ENCODE measurements around the gene SLC16A2. TPM values are rescaled to one million over a fixed set of nuclear protein-coding genes. Genes with fewer than 3 reads are reported as not detected.

SLC16A2 gene
- total RNA-seq, 2 experiments from 2014 or later, result 1.2 to 1.5 TPM

- Mint-ChIP-seq H3K4me3 (peak overlapping the region; percentile 52), H3K27me3 (peaks cover 15% of the 10 kb centered on the region), H3K9me3 (ENCODE audit: low read depth) (no peaks in the 10 kb centered on the region), H3K4me1 (peaks cover 3% of the 10 kb centered on the region), H3K27ac (no peak overlapping the region), H3K36me3 (ENCODE audit: low read depth) (no peaks in the 10 kb centered on the region)
- intact Hi-C loops (cut with DNase I, micrococcal nuclease), result loop anchor here in 1 of 2 experiments (2.0 to 10.0 kb wide), 2 partner anchors 29 to 113 kb away; no protein-coding TSS in a partner anchor
- DNase-seq, result no peak
- ChIA-PET CTCF (no interaction called here), POLR2A (no interaction called here)
- no peak for ATAC-seq
These were observed 553 bp downstream of the SLC16A2 start for GRCh38 chrX:74421740-74422352.

DNA sequence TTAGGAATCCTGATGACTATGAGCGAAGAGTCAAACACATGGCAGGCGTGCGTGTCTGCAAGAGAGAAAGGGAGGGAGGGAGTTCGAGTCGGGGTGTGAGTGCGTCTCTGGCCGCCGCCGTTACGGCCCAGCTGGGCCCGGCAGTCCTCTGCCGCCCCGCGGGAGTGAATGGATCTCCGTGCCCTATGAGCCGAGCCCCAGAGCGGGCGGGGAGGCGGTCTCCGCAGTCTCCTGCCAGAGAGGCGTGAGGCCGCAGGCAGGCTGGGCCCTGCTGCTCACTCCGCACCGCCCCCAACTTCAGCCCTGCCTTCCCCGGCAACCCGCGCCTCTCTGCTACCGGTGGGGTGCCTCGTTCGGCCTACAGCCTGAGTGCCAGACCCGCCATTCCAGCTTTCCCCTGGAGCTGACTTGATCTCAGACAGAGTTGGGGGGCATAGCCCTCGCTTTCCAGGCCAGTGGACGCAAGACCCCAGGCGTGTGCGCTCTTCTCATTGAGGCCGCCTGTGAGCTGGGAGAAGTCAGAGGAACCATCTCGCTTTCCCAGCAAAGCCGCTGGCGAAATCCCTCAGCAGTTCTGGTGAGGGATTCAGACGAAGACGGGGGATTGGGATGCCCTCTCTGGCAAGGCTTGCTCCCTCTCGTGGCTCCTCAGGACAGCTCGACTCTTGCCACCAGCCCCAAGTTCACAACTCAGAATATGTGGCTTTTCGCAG is 1.4 kb downstream of the SLC16A2 start:
- POLR2A ChIA-PET, result no interaction called here
- peaks cover 3% of the 10 kb centered on the region for H3K4me1 Mint-ChIP-seq
- peak overlapping the region; percentile 52 for H3K4me3 Mint-ChIP-seq
- intact Hi-C loops (cut with DNase I, micrococcal nuclease), result loop anchor here in 1 of 2 experiments (10.0 kb wide), 1 partner anchor 112 kb away; no protein-coding TSS in a partner anchor
- CTCF ChIA-PET, result no interaction called here
- H3K27me3 Mint-ChIP-seq, result peaks cover 11% of the 10 kb centered on the region
- DNase-seq (peak; percentile 13), ATAC-seq (no peak)
- no peaks in the 10 kb centered on the region for H3K9me3 Mint-ChIP-seq (ENCODE audit: low read depth)
- no peak overlapping the region for H3K27ac Mint-ChIP-seq
- no peaks in the 10 kb centered on the region for H3K36me3 Mint-ChIP-seq (ENCODE audit: low read depth)

DNA sequence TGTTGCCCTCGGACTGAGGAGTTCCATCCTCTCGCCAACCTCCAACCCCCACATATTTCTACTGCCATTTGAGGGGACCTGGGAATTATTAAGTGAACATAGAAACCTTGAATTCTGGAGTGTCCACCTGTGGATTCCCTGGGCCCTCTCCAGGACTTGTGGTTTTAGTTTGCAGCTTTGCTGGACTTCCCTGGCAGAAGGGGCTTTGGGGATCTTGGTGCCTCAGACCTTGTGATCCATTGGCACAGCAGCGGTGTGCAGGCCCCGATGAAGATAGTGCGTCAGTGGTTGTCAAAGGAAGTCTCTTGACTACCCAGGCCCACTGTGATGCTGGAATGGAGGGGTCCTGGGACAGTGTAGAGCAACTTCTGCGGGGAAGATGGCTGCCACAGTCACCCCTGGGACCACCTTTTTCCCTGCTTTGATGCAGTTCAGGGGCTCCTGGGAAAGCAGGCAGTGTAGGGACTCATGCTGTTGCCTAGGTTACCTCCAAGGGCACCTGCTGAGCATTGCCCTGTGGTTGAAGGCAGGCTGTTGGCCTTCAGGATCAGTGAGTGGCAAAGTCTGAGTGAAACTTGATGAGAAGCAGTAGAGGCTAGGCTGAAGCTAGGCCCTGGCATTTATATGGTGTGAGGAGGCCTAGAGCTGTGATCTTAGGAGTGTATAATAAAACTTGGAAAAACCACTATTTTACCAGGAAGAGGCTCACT is 2.2 kb downstream of the SLC16A2 start:
- H3K27ac Mint-ChIP-seq, result no peak overlapping the region
- ATAC-seq (no peak), DNase-seq (no peak)
- intact Hi-C loops (cut with DNase I, micrococcal nuclease), result loop anchor here in 1 of 2 experiments (10.0 kb wide), 1 partner anchor 111 kb away; no protein-coding TSS in a partner anchor
- H3K27me3 Mint-ChIP-seq, result peaks cover 11% of the 10 kb centered on the region
- H3K4me3 Mint-ChIP-seq, result no peak overlapping the region
- ChIA-PET CTCF (no interaction called here), POLR2A (no interaction called here)
- H3K4me1 Mint-ChIP-seq, result peaks cover 3% of the 10 kb centered on the region
- no peaks in the 10 kb centered on the region for H3K36me3 Mint-ChIP-seq (ENCODE audit: low read depth)
- H3K9me3 Mint-ChIP-seq (ENCODE audit: low read depth), result no peaks in the 10 kb centered on the region

GRCh38 chrX:74426071-74426470 is 4.8 kb downstream of the SLC16A2 start:
- Mint-ChIP-seq H3K4me1 (peaks cover under 1% of the 10 kb centered on the region), H3K27ac (no peak overlapping the region), H3K9me3 (ENCODE audit: low read depth) (no peaks in the 10 kb centered on the region), H3K36me3 (ENCODE audit: low read depth) (no peaks in the 10 kb centered on the region), H3K4me3 (no peak overlapping the region), H3K27me3 (peaks cover 5% of the 10 kb centered on the region)
- CTCF ChIA-PET, result no interaction called here
- DNase-seq (no peak), ATAC-seq (no peak)
- POLR2A ChIA-PET, result no interaction called here
- intact Hi-C loops (cut with DNase I, micrococcal nuclease), result loop anchor here in 1 of 2 experiments (10.0 kb wide), 1 partner anchor 109 kb away; no protein-coding TSS in a partner anchor

DNA sequence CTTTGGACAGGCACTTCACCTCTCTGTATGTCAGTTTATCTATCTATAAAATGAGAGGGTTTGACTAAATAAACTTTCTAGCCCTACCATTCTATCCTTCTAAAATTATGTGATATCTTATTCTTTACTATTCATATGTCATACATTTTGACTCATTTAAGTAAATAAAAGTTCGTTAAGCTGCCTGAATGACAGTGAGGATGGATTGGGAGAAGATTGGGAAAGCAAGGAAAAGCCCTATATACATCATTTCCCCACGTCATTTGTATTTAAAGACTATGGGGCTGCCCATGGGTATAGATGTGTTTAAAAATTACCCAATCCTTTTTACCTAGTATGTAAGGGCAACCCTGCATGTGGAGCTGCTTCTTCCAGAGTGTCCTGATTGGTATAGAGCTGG is 5.3 kb downstream of the SLC16A2 start:
- no peak overlapping the region for H3K4me3 Mint-ChIP-seq
- ATAC-seq (no peak), DNase-seq (no peak)
- no peaks in the 10 kb centered on the region for H3K9me3 Mint-ChIP-seq (ENCODE audit: low read depth)
- no peak overlapping the region for H3K27ac Mint-ChIP-seq
- intact Hi-C loops (cut with DNase I, micrococcal nuclease), result loop anchor here in 1 of 2 experiments (10.0 kb wide), 1 partner anchor 108 kb away; no protein-coding TSS in a partner anchor
- H3K27me3 Mint-ChIP-seq, result peaks cover 5% of the 10 kb centered on the region
- POLR2A ChIA-PET, result no interaction called here
- CTCF ChIA-PET, result no interaction called here
- H3K4me1 Mint-ChIP-seq, result no peaks in the 10 kb centered on the region
- H3K36me3 Mint-ChIP-seq (ENCODE audit: low read depth), result no peaks in the 10 kb centered on the region

DNA sequence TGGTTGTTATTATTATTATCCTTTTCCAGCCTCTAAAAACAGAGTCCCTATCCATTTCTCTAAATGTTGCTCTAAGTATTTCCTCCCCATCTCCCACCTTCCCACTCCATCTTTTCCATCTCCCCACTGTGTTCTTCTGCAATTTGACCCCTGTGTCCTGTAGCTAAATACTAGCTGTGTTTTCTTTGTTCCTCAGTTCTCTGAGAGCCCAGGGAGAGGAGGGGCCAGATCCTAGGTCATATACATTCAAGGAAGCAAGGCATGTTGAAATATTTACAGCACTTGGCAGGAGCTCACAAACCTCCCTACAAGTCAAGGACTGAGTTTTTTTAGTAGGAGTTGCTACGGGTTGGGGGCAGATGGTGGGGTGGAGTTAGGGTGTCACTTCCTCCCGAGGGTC is 10.5 kb downstream of the SLC16A2 start:
- DNase-seq (no peak), ATAC-seq (no peak)
- Mint-ChIP-seq H3K9me3 (ENCODE audit: low read depth) (no peaks in the 10 kb centered on the region), H3K27ac (no peak overlapping the region), H3K36me3 (ENCODE audit: low read depth) (no peaks in the 10 kb centered on the region), H3K4me1 (no peaks in the 10 kb centered on the region), H3K4me3 (no peak overlapping the region), H3K27me3 (no peaks in the 10 kb centered on the region)
- intact Hi-C loops (cut with DNase I, micrococcal nuclease), result no loop called here
- POLR2A ChIA-PET, result no interaction called here
- CTCF ChIA-PET, result no interaction called here

DNA sequence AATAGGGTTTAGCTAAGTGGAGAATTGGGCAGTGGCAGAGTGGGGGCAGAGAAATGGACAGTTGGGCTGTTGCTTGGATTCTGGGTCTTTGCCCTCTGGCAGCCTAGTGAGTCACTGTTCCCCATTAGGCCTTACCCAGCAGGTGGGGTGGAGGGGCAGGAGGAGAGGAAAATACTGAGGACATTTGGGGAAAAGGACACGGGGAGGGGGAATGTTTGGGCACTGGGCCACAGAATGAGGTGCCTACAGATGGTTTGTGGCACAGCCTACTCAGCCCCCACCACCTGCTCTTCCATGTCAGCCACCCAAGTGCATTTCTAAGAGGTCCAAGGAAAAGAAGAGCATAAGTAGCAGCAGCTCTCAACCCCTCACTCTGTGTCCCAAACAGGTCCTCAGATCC is 13.0 kb downstream of the SLC16A2 start:
- Mint-ChIP-seq H3K4me3 (no peak overlapping the region), H3K9me3 (ENCODE audit: low read depth) (no peaks in the 10 kb centered on the region), H3K36me3 (ENCODE audit: low read depth) (no peaks in the 10 kb centered on the region), H3K27ac (no peak overlapping the region), H3K4me1 (no peaks in the 10 kb centered on the region), H3K27me3 (no peaks in the 10 kb centered on the region)
- ATAC-seq (no peak), DNase-seq (no peak)
- ChIA-PET CTCF (no interaction called here), POLR2A (no interaction called here)
- intact Hi-C loops (cut with DNase I, micrococcal nuclease), result no loop called here

DNA sequence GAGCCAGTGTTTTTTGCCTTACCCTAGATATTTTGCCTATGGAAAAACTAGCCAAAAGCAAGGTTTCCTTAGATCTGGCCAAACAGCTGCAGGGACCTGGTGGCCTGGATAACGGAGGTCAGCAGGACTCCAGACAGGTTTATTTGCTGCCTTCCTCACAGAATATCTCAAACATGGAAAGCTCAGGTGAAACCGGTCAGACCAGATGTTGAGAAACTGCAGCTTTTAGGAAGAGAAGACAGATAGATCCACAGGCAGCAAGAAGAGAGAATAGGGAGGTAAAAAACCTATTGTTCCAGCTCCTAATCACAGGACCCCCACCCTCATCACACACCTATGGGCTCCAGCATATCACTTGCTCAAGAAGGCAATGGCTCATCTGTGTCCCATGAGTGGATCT is 16.2 kb downstream of the SLC16A2 start:
- ATAC-seq (no peak), DNase-seq (no peak)
- CTCF ChIA-PET, result interaction anchor here (1.3 kb wide), 1 partner anchor 13 kb away, joined by 3 read pairs; no protein-coding TSS in a partner anchor
- POLR2A ChIA-PET, result interaction anchor here (0.6 kb wide), 1 partner anchor 1038 kb away, joined by 3 read pairs; no protein-coding TSS in a partner anchor
- no peak overlapping the region for H3K4me3 Mint-ChIP-seq
- no peaks in the 10 kb centered on the region for H3K4me1 Mint-ChIP-seq
- intact Hi-C loops (cut with DNase I, micrococcal nuclease), result no loop called here
- H3K36me3 Mint-ChIP-seq (ENCODE audit: low read depth), result no peaks in the 10 kb centered on the region
- H3K27ac Mint-ChIP-seq, result no peak overlapping the region
- no peaks in the 10 kb centered on the region for H3K9me3 Mint-ChIP-seq (ENCODE audit: low read depth)
- peaks cover 6% of the 10 kb centered on the region for H3K27me3 Mint-ChIP-seq

DNA sequence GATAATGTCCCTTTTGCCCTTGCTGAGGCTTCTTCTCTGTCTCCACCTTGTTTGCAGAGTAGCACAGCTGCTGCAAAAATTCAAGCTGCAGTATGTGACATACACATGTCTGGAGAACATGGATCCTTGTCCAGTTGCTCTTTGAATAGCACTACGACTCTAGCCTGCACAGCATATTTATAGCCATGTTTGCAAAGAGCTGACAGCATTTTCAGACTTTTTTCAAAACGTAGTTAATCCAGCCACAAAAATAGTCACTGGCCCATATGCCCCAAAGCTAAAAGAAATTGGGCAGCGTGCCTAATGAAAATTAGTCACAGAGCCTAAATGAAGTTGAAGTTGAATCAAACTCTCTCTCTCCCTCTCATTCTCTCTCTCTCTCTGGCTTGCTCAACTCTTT is 17.5 kb downstream of the SLC16A2 start:
- Mint-ChIP-seq H3K27me3 (peaks cover 6% of the 10 kb centered on the region), H3K4me1 (no peaks in the 10 kb centered on the region), H3K9me3 (ENCODE audit: low read depth) (no peaks in the 10 kb centered on the region), H3K27ac (no peak overlapping the region), H3K36me3 (ENCODE audit: low read depth) (no peaks in the 10 kb centered on the region), H3K4me3 (no peak overlapping the region)
- CTCF ChIA-PET, result no interaction called here
- intact Hi-C loops (cut with DNase I, micrococcal nuclease), result no loop called here
- DNase-seq (no peak), ATAC-seq (no peak)
- POLR2A ChIA-PET, result no interaction called here

DNA sequence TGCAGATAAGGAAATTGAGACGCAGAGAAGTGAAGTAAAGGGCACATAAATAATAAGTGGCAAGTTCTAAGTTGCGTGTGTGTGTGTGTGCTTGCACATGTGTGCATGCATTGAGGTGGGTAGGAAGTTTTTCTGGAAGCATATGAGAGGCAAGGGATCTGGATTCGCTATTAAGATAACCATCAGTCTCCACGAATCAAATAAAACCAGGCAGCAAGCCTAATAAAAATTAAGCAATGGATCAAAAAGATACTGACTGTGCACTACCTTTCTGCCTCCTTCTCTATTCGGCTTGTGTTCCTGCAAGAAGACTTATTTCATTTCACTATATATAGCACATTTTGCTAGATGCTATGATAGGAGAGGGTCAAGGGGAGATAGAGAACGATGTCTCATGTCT is 23.8 kb downstream of the SLC16A2 start:
- peaks cover 8% of the 10 kb centered on the region for H3K4me1 Mint-ChIP-seq
- ATAC-seq (no peak), DNase-seq (no peak)
- H3K4me3 Mint-ChIP-seq, result no peak overlapping the region
- ChIA-PET POLR2A (no interaction called here), CTCF (no interaction called here)
- no peaks in the 10 kb centered on the region for H3K9me3 Mint-ChIP-seq (ENCODE audit: low read depth)
- peaks cover 7% of the 10 kb centered on the region for H3K27me3 Mint-ChIP-seq
- intact Hi-C loops (cut with DNase I, micrococcal nuclease), result no loop called here
- no peak overlapping the region for H3K27ac Mint-ChIP-seq
- no peaks in the 10 kb centered on the region for H3K36me3 Mint-ChIP-seq (ENCODE audit: low read depth)

GRCh38 chrX:74446876-74447275 is 25.6 kb downstream of the SLC16A2 start:
- Mint-ChIP-seq H3K27ac (no peak overlapping the region), H3K4me1 (peaks cover 25% of the 10 kb centered on the region), H3K27me3 (peaks cover 2% of the 10 kb centered on the region), H3K36me3 (ENCODE audit: low read depth) (no peaks in the 10 kb centered on the region), H3K9me3 (ENCODE audit: low read depth) (no peaks in the 10 kb centered on the region), H3K4me3 (no peak overlapping the region)
- ATAC-seq (no peak), DNase-seq (no peak)
- intact Hi-C loops (cut with DNase I, micrococcal nuclease), result no loop called here
- POLR2A ChIA-PET, result no interaction called here
- CTCF ChIA-PET, result interaction anchor here (0.7 kb wide), 1 partner anchor 44 kb away, joined by 3 read pairs; no protein-coding TSS in a partner anchor

DNA sequence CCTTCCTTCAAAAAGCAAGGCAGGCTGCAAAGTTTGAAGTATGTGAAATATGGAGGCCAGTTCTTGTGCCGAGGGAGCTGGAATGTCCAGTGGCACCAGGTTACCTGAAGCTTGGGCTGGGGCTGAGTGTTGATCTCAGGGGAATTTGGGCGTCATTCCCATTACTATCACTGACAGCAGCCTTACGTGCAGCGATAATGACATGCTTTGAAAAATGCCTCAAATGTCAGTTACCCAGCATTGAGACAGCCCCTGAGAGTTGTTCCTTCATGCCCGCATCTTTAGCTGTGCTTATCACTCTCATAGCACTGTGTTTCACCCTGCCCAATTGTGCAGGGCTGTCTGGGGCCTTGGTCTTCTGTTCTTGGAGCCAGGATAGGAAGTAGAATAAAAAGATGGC is 27.4 kb downstream of the SLC16A2 start:
- ATAC-seq, result no peak
- H3K36me3 Mint-ChIP-seq (ENCODE audit: low read depth), result no peaks in the 10 kb centered on the region
- H3K27ac Mint-ChIP-seq, result no peak overlapping the region
- peaks cover 28% of the 10 kb centered on the region for H3K4me1 Mint-ChIP-seq
- ChIA-PET CTCF (no interaction called here), POLR2A (no interaction called here)
- intact Hi-C loops (cut with DNase I, micrococcal nuclease), result no loop called here
- H3K4me3 Mint-ChIP-seq, result no peak overlapping the region
- H3K27me3 Mint-ChIP-seq, result peaks cover 2% of the 10 kb centered on the region
- H3K9me3 Mint-ChIP-seq (ENCODE audit: low read depth), result no peaks in the 10 kb centered on the region
- DNase-seq, result no peak
